ENCODE data around the gene NPHP3. TPM values are rescaled to one million over a fixed set of nuclear protein-coding genes. Genes with fewer than 3 reads are reported as not detected.

NPHP3 gene
- polyA plus RNA-seq, 1 of the 3 experiments (the other 2 are of a cell fraction): 19.0 TPM

DNA sequence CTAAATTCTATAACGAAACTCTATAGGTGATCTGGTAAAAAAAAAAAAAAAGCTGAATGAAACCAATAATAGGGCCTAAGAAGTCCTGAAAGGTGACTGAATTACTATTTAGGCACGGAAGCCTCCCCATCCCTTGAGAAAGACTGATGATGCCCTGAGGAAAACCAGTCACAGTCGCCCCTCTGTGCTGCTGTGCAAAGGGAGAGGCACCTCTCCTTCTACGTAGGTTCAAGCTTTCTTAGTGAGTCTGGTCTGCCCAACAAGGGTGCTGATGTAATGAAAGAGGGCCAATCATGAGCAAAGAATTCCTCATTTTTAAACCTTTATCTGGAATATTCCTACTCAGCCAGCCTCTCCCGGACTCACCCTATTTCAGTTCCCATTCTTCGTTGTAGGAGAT is 11.9 kb downstream of the NPHP3 start (continued):
- TF ChIP-seq, protein P1, sequence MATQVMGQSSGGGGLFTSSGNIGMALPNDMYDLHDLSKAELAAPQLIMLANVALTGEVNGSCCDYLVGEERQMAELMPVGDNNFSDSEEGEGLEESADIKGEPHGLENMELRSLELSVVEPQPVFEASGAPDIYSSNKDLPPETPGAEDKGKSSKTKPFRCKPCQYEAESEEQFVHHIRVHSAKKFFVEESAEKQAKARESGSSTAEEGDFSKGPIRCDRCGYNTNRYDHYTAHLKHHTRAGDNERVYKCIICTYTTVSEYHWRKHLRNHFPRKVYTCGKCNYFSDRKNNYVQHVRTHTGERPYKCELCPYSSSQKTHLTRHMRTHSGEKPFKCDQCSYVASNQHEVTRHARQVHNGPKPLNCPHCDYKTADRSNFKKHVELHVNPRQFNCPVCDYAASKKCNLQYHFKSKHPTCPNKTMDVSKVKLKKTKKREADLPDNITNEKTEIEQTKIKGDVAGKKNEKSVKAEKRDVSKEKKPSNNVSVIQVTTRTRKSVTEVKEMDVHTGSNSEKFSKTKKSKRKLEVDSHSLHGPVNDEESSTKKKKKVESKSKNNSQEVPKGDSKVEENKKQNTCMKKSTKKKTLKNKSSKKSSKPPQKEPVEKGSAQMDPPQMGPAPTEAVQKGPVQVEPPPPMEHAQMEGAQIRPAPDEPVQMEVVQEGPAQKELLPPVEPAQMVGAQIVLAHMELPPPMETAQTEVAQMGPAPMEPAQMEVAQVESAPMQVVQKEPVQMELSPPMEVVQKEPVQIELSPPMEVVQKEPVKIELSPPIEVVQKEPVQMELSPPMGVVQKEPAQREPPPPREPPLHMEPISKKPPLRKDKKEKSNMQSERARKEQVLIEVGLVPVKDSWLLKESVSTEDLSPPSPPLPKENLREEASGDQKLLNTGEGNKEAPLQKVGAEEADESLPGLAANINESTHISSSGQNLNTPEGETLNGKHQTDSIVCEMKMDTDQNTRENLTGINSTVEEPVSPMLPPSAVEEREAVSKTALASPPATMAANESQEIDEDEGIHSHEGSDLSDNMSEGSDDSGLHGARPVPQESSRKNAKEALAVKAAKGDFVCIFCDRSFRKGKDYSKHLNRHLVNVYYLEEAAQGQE (IDR thresholded peaks at IDR 0.05; ENCODE audit: low read depth, low read length): no peak
- no peak for TF ChIP-seq TEAD4 (IDR thresholded peaks at IDR 0.05; ENCODE audit: borderline replicate concordance, insufficient read depth)

DNA sequence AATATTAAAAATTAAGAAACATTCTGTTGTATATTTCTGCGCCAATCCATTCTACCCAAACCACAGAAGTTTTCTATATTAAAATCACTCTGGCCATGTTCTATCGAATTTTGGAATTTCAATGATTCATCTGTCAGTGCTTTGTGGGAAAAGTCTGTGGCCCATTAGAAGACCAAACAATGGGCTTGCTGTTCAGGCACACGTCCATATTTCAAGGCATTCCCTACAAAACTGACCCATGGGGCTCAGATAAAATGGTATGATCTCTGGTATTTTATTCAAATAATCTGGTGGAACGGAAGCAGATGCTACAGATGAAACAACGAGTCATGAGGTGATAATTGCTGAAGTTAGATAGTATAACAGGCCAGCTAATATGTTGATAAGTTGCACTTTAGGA is 12.4 kb downstream of the NPHP3 start:
- CTCF ChIA-PET: no interaction called here
- TF ChIP-seq TEAD4 (IDR thresholded peaks at IDR 0.05; ENCODE audit: borderline replicate concordance, insufficient read depth): no peak
- no peak for TF ChIP-seq NRF1 (IDR thresholded peaks at IDR 0.05; ENCODE audit: low read depth, low read length)
- no peak for TF ChIP-seq POLR2AphosphoS5 (IDR thresholded peaks at IDR 0.05; ENCODE audit: low read depth, low read length)
- TF ChIP-seq SMC3 (IDR thresholded peaks at IDR 0.05; ENCODE audit: low read depth, low read length): no peak
- TF ChIP-seq EZH2phosphoT487 (IDR thresholded peaks at IDR 0.05; ENCODE audit: borderline replicate concordance, low read depth): no peak
- TF ChIP-seq, protein P2, sequence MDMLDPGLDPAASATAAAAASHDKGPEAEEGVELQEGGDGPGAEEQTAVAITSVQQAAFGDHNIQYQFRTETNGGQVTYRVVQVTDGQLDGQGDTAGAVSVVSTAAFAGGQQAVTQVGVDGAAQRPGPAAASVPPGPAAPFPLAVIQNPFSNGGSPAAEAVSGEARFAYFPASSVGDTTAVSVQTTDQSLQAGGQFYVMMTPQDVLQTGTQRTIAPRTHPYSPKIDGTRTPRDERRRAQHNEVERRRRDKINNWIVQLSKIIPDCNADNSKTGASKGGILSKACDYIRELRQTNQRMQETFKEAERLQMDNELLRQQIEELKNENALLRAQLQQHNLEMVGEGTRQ (IDR thresholded peaks at IDR 0.05; ENCODE audit: borderline replicate concordance, low read depth, low read length): no peak
- TF ChIP-seq, protein P3, sequence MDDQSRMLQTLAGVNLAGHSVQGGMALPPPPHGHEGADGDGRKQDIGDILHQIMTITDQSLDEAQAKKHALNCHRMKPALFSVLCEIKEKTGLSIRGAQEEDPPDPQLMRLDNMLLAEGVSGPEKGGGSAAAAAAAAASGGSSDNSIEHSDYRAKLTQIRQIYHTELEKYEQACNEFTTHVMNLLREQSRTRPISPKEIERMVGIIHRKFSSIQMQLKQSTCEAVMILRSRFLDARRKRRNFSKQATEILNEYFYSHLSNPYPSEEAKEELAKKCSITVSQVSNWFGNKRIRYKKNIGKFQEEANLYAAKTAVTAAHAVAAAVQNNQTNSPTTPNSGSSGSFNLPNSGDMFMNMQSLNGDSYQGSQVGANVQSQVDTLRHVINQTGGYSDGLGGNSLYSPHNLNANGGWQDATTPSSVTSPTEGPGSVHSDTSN (IDR thresholded peaks at IDR 0.05): no peak
- TF ChIP-seq, protein P4, sequence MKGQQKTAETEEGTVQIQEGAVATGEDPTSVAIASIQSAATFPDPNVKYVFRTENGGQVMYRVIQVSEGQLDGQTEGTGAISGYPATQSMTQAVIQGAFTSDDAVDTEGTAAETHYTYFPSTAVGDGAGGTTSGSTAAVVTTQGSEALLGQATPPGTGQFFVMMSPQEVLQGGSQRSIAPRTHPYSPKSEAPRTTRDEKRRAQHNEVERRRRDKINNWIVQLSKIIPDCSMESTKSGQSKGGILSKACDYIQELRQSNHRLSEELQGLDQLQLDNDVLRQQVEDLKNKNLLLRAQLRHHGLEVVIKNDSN (IDR thresholded peaks at IDR 0.05; ENCODE audit: borderline replicate concordance, low read depth): no peak
- no peak for TF ChIP-seq TCF12 (IDR thresholded peaks at IDR 0.05)
- TF ChIP-seq, protein P5, sequence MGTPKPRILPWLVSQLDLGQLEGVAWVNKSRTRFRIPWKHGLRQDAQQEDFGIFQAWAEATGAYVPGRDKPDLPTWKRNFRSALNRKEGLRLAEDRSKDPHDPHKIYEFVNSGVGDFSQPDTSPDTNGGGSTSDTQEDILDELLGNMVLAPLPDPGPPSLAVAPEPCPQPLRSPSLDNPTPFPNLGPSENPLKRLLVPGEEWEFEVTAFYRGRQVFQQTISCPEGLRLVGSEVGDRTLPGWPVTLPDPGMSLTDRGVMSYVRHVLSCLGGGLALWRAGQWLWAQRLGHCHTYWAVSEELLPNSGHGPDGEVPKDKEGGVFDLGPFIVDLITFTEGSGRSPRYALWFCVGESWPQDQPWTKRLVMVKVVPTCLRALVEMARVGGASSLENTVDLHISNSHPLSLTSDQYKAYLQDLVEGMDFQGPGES (IDR thresholded peaks at IDR 0.05; ENCODE audit: low read depth, low read length): no peak
- TF ChIP-seq, protein P6, sequence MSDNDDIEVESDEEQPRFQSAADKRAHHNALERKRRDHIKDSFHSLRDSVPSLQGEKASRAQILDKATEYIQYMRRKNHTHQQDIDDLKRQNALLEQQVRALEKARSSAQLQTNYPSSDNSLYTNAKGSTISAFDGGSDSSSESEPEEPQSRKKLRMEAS (IDR thresholded peaks at IDR 0.05; ENCODE audit: low read depth): no peak
- TF ChIP-seq MXI1 (IDR thresholded peaks at IDR 0.05; ENCODE audit: low read depth, low read length): no peak
- no peak for TF ChIP-seq CHD2 (IDR thresholded peaks at IDR 0.05; ENCODE audit: low read length, partially characterized antibody)
- no peak overlapping the region for H3K4me2 ChIP-seq

More for the DNA sequence above, 12.4 kb downstream of the NPHP3 start:
- DNase-seq: no peak
- no peak overlapping the region for H3K27ac ChIP-seq (ENCODE audit: low read depth in 2 of 2, low read length in 1 of 2)
- no peaks in the 10 kb centered on the region for H3K9me3 ChIP-seq
- 80% methylated on average over 5 of the region's 5 CpGs for WGBS (ENCODE audit: low lambda C conversion rate)
- H3K27me3 ChIP-seq (ENCODE audit: insufficient read depth): no peaks in the 10 kb centered on the region
- peaks cover 74 to 84% of the 10 kb centered on the region in 2 experiments for H3K36me3 ChIP-seq (replicated peaks in 1 of 2; ENCODE audit: control insufficient read depth in 1 of 2, insufficient read depth in 2 of 2, low read length in 1 of 2)
- peaks cover 4% of the 10 kb centered on the region for H3F3A ChIP-seq (replicated peaks; ENCODE audit: insufficient read depth)
- peaks cover 5% of the 10 kb centered on the region for H3K79me2 ChIP-seq (ENCODE audit: insufficient read depth)
- H3K9ac ChIP-seq: no peak overlapping the region
- no peak overlapping the region for H3K4me3 ChIP-seq (ENCODE audit: low read depth in 2 of 2, low read length in 1 of 2)
- no peaks in the 10 kb centered on the region for H4K20me1 ChIP-seq (ENCODE audit: insufficient read depth)
- H3K9me2 ChIP-seq: no peaks in the 10 kb centered on the region
- H2AFZ ChIP-seq (ENCODE audit: low read depth): no peak overlapping the region
- H3K4me1 ChIP-seq (ENCODE audit: control insufficient read depth in 1 of 2, insufficient read depth in 2 of 2, low read depth in 1 of 2, low read length in 1 of 2): no peaks in the 10 kb centered on the region
- POLR2A ChIA-PET: no interaction called here
